GM10266 (cell line): ENCODE data around the gene DDX3Y.

ENCODE experiments used
- DNase-seq: peaks from one replicate; pipeline ENCODE4 v3.0.0; 2012; ENCODE audit errors: extremely low spot score
- CTCF ChIP-seq: IDR thresholded peaks from 2 replicates; pipeline ENCODE4 v1.5.1; 2012; ENCODE audit warnings: mild to moderate bottlenecking, low read depth; ENCODE audit not compliant: control insufficient read depth, insufficient read depth; ENCODE audit errors: missing control alignments

The DDX3Y gene

DNA sequence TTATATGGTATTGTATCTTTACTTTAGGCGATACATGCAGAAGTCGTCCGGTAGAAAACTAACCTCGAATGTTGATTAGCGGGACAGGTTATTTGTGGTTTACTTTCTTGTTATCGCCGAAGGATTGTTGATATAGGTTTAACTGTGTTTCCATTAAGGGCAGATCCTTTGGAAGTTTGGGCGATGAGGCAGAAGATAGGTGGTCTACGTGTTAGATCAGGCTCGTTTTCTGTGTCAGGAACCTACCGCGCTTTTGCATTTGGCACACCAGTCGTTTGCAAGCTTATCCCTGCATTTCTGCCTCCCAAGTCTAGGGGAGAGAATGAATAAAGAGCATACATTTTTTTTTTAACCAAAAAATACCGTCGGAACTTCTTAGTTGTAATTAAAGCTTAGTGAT lies 1.2 kb downstream of the DDX3Y start:
- TF ChIP-seq CTCF, result no peak
- DNase-seq, result no peak

- DNase-seq, result no peak
- no peak for TF ChIP-seq CTCF
These were observed 8.9 kb downstream of the DDX3Y start for GRCh38 chrY:12913541-12913940.

GRCh38 chrY:12928043-12928442 lies 23.4 kb downstream of the DDX3Y start:
- no peak for TF ChIP-seq CTCF
- DNase-seq, result no peak

GRCh38 chrY:12941725-12942687 lies 37.3 kb downstream of the DDX3Y start:
- TF ChIP-seq CTCF, result no peak
- DNase-seq, result peak; percentile 5
